PC-9 (cell line): ENCODE measurements around the gene ALG1.

Experiments used
- EZH2 ChIP-seq: fragments of 200-600 bp; sonication (generic); IDR thresholded peaks from 2 replicates; pipeline ENCODE4 v1.8.0; 2017; ENCODE audit warnings: antibody characterized with exemption, low read depth
- TF ChIP-seq, protein P1 (sequence below): fragments of 200-600 bp; sonication (generic); conservative IDR thresholded peaks from 2 replicates; pipeline ENCODE4 v1.6.1; 2017; ENCODE audit warnings: mixed run types, antibody characterized with exemption, mild to moderate bottlenecking, moderate library complexity

DNA sequence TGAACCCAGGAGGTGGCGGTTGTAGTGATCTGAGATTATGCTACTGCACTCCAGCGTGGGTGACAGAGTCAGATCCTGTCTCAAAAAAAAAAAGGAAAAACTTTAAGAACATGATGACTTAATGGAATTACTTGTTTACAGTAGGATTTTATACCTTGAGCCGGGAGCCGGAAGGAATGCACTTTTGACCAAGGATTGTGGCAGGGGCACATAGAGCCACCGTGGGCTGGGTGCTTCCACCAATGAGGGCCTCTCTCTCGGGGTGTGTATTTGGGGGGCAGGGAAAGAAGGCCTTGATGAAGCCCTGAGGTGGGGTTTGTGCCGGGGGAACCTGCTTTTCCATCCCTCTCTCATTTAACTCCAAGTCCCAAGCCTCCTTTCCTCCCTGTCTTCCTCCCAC, 31.2 kb upstream of the ALG1 start:
- TF ChIP-seq, protein P1, sequence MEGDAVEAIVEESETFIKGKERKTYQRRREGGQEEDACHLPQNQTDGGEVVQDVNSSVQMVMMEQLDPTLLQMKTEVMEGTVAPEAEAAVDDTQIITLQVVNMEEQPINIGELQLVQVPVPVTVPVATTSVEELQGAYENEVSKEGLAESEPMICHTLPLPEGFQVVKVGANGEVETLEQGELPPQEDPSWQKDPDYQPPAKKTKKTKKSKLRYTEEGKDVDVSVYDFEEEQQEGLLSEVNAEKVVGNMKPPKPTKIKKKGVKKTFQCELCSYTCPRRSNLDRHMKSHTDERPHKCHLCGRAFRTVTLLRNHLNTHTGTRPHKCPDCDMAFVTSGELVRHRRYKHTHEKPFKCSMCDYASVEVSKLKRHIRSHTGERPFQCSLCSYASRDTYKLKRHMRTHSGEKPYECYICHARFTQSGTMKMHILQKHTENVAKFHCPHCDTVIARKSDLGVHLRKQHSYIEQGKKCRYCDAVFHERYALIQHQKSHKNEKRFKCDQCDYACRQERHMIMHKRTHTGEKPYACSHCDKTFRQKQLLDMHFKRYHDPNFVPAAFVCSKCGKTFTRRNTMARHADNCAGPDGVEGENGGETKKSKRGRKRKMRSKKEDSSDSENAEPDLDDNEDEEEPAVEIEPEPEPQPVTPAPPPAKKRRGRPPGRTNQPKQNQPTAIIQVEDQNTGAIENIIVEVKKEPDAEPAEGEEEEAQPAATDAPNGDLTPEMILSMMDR = no peak
- no peak for TF ChIP-seq EZH2
